Aorta (tissue), 5 donors: Measurements from ENCODE around the gene ACSL1. TPM values are rescaled to one million over a fixed set of nuclear protein-coding genes. Genes with fewer than 3 reads are reported as not detected.
"Not testable (repeated sequence)": the region's sequence is repeated elsewhere in the genome, so short reads cannot be mapped to it uniquely, and the experiment has no call there.

ENCODE experiments used
- ATAC-seq: fragments of 200-7000 bp; cut with Tn5 transposase; one replicate; pipeline ENCODE4 v1.9.1; 2022; ENCODE audit warnings: moderate library complexity; ENCODE audit not compliant: low FRiP score
- DNase-seq, 2 donors: peaks; one replicate each; pipeline ENCODE4 v3.0.0-alpha.2; 2020
- H3K27ac ChIP-seq, 2 donors: one replicate each; pipeline ENCODE4 v1.5.1; 2013; ENCODE audit warnings: low read length in 2 of 2, mild to moderate bottlenecking in 2 of 2, moderate library complexity in 2 of 2, control low read depth in 1 of 2, inconsistent platforms in 1 of 2, low read depth in 1 of 2
- H3K27me3 ChIP-seq, 2 donors: one replicate each; pipeline ENCODE4 v1.6.1; 2013; ENCODE audit warnings: control low read depth in 1 of 2, low read length in 1 of 2, mild to moderate bottlenecking in 1 of 2, moderate library complexity in 1 of 2; ENCODE audit not compliant: insufficient read depth in 2 of 2, control insufficient read depth in 1 of 2
- H3K36me3 ChIP-seq, 2 donors: one replicate each; pipeline ENCODE4 v1.6.1; 2013; ENCODE audit warnings: control low read depth in 1 of 2, low read length in 1 of 2, mild to moderate bottlenecking in 1 of 2; ENCODE audit not compliant: insufficient read depth in 2 of 2, control insufficient read depth in 1 of 2
- H3K4me1 ChIP-seq, 2 donors: one replicate each; pipeline ENCODE4 v1.6.1; 2013; ENCODE audit warnings: low read length in 2 of 2, control low read depth in 1 of 2, mild to moderate bottlenecking in 1 of 2, moderate library complexity in 1 of 2; ENCODE audit not compliant: insufficient read depth in 2 of 2, control insufficient read depth in 1 of 2
- H3K4me3 ChIP-seq, 2 donors: one replicate each; pipeline ENCODE4 v1.5.1; 2013; ENCODE audit warnings: low read length in 2 of 2, control low read depth in 1 of 2, mild to moderate bottlenecking in 1 of 2
- H3K9me3 ChIP-seq: one replicate; pipeline ENCODE4 v1.6.1; 2013; ENCODE audit warnings: mild to moderate bottlenecking, low read length; ENCODE audit not compliant: control insufficient read depth
- whole genome bisulfite sequencing, 2 donors: extraction: QIAGEN DNeasy Blood & Tissue Kit; methylation state at CpG; one replicate each; pipeline ENCODE4 v1.1.7; 2013; 5-methylcytosine and 5-hydroxymethylcytosine counted together
- intact Hi-C, 2 donors: fragments of 100-400 bp; cut with DNase I; formaldehyde crosslinking; loops; one replicate each; pipeline versions ENCODE4 v1.14.2 to v1.15.0; 2022
- polyA plus RNA-seq, 2 donors: library from polyadenylated mRNA; stranded (reverse); fragments of 200-250 nt; gene quantifications; one replicate each; pipeline ENCODE4 v1.2.3, GENCODE V29; 2013
- total RNA-seq, 2 donors: library from RNA; stranded (reverse); fragmentation: NEBNext Ultra II Directional; extraction: Animal tissue kit (Norgen Biotek cat#: 25700); gene quantifications; one replicate each; pipeline ENCODE4 v1.2.1, GENCODE V29; 2021
- donor health status: healthy with polysubstance abuse.
- donor health status: Bipolar disorder and iron deficiency.
- donor health status: DM: no; HTN: no; CAD: no.
- donor health status: DM: no; HTN: no; CAD: no.
- donor health status: DM: yes; HTN: yes; CAD: no.

ACSL1 gene
- total and polyA plus RNA-seq, 4 donors: 20.3 to 97.8 (median 55.5) TPM

GRCh38 chr4:184848510-184848909, 22.7 kb upstream of the ACSL1 start:
- intact Hi-C loops: no loop called here
- Histone ChIP-seq H3K27me3 (no peaks in the 10 kb centered on the region), H3K27ac (no peak overlapping the region), H3K4me1 (no peaks in the 10 kb centered on the region), H3K4me3 (no peak overlapping the region), H3K9me3 (no peaks in the 10 kb centered on the region), H3K36me3 (no peaks in the 10 kb centered on the region)
- WGBS, 2 donors: 82 to 85% methylated on average over 3 of the region's 3 CpGs
- no peak for DNase-seq
- no peak for ATAC-seq

DNA sequence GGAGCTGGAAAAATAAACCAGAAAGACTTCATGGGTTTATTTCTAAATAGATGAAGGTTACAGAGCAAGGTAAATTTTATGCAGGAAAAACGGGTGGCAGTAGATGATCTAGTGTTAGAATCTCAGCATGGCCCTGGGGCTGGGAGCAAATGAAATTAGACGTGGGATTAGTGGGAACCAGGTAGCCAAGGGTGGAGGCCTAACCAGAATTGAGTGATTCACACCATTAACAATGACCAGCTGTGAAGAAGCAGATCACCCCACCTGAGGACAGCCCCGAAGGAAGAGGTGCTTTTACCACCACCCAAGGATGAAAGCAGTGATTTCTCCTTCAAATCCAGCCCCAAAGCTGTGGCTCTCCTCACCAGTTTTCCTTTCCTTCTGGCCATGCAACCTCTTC, 20.8 kb upstream of the ACSL1 start:
- Histone ChIP-seq H3K36me3 (no peaks in the 10 kb centered on the region), H3K27ac (no peak overlapping the region), H3K4me3 (no peak overlapping the region), H3K4me1 (no peaks in the 10 kb centered on the region), H3K27me3 (no peaks in the 10 kb centered on the region), H3K9me3 (no peaks in the 10 kb centered on the region)
- DNase-seq (no peak), ATAC-seq (no peak)
- intact Hi-C loops: no loop called here
- 88 to 95% methylated on average over 3 of the region's 3 CpGs for WGBS, 2 donors

DNA sequence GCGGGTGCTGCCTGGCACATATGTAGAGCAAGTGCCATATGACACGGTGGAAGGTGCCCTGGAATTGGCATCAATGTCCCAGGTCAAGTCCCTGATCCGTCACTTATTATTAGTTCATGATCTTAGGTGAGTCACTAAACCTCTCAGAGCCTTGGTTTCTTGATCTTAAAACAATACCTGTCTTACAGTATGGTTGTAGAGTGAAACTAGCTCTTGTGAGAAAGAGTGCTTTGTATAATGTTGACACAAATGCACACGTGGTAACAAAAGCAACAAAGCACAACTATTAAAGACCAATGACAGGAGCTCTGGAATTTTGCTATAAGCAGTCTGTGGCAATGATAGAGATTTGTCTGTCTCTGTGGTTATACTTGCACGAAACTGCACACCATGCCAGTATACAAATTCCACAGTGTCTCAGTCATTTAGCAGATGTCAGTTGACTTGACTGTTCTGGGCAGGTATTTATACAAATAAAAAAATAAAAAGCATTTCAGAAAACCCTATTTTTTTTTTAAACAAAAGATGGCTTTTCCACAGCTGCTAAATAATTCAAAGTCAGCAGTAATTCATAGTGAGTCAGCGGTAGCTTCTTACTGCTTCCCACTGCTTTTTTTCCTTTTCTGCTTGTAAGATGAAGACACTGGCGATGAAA, 19.7 kb upstream of the ACSL1 start:
- ATAC-seq (no peak), DNase-seq (no peak)
- intact Hi-C loops: no loop called here
- no peak overlapping the region for H3K4me3 ChIP-seq
- H3K36me3 ChIP-seq: no peaks in the 10 kb centered on the region
- H3K9me3 ChIP-seq: no peaks in the 10 kb centered on the region
- no peaks in the 10 kb centered on the region for H3K4me1 ChIP-seq
- H3K27ac ChIP-seq: no peak overlapping the region
- H3K27me3 ChIP-seq: no peaks in the 10 kb centered on the region
- 76 to 78% methylated on average over 7 of the region's 7 CpGs for WGBS, 2 donors

- Histone ChIP-seq H3K36me3 (no peaks in the 10 kb centered on the region), H3K27ac (no peak overlapping the region), H3K9me3 (no peaks in the 10 kb centered on the region), H3K4me1 (no peaks in the 10 kb centered on the region), H3K4me3 (no peak overlapping the region), H3K27me3 (no peaks in the 10 kb centered on the region)
- DNase-seq (no peak), ATAC-seq (no peak)
- intact Hi-C loops: no loop called here
- 84 to 91% methylated on average over 1 of the region's 1 CpG for WGBS, 2 donors
Observed at GRCh38 chr4:184844742-184845141, 19.0 kb upstream of the ACSL1 start.

- no peaks in the 10 kb centered on the region for H3K27me3 ChIP-seq
- H3K4me1 ChIP-seq: no peaks in the 10 kb centered on the region
- WGBS, 2 donors: 84 to 85% methylated on average over 16 of the region's 16 CpGs
- ATAC-seq (no peak), DNase-seq (no peak)
- H3K36me3 ChIP-seq: no peaks in the 10 kb centered on the region
- no peaks in the 10 kb centered on the region for H3K9me3 ChIP-seq
- H3K4me3 ChIP-seq: no peak overlapping the region
- no peak overlapping the region for H3K27ac ChIP-seq
- intact Hi-C loops: no loop called here
Observed at GRCh38 chr4:184843984-184844554, 18.3 kb upstream of the ACSL1 start.

GRCh38 chr4:184839075-184839399, 13.3 kb upstream of the ACSL1 start:
- H3K4me1 ChIP-seq, ATAC-seq, H3K4me3 ChIP-seq, H3K9me3 ChIP-seq, intact Hi-C loops, H3K36me3 ChIP-seq, H3K27ac ChIP-seq, H3K27me3 ChIP-seq, DNase-seq: not testable (repeated sequence)
- WGBS, 2 donors: 89 to 98% methylated on average over 6 of the region's 6 CpGs

GRCh38 chr4:184838249-184839074, 12.7 kb upstream of the ACSL1 start:
- no peak overlapping the region for H3K4me3 ChIP-seq
- ATAC-seq (no peak), DNase-seq (no peak)
- H3K27me3 ChIP-seq: no peaks in the 10 kb centered on the region
- H3K36me3 ChIP-seq: no peaks in the 10 kb centered on the region
- no peak overlapping the region for H3K27ac ChIP-seq
- intact Hi-C loops: no loop called here
- no peaks in the 10 kb centered on the region for H3K4me1 ChIP-seq
- H3K9me3 ChIP-seq: no peaks in the 10 kb centered on the region
- 70 to 74% methylated on average over 11 of the region's 11 CpGs for WGBS, 2 donors

DNA sequence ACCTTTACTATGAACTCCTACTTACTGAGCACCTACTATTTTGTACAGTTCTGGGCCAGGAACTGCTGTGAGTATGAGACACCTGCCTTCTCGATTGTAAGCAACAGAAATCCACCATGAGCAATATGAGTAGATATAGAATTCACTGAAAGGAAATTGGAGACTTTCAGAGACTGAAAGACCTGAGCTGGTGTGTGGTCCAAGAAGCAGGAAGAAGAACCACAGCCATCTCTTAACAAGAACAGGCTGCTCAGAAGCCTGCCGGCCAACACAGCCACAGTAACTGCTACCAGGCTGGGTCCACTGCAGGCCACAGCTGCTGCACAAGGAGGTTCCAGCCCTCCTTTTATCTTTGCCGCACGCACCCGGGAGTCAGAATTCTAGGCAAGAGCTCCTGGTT, 10.8 kb upstream of the ACSL1 start:
- WGBS, 2 donors: 94 to 97% methylated on average over 5 of the region's 5 CpGs
- no peaks in the 10 kb centered on the region for H3K9me3 ChIP-seq
- no peak for ATAC-seq
- no peaks in the 10 kb centered on the region for H3K27me3 ChIP-seq
- no peaks in the 10 kb centered on the region for H3K36me3 ChIP-seq
- H3K27ac ChIP-seq: no peak overlapping the region
- no peaks in the 10 kb centered on the region for H3K4me1 ChIP-seq
- intact Hi-C loops: no loop called here
- no peak overlapping the region for H3K4me3 ChIP-seq
- DNase-seq: no peak
